ENCODE results near the gene HPS1.

Gene HPS1

GRCh38 chr10:98456686-98457482 is 10.1 kb upstream of the HPS1 start:
- H3K4me3 ChIP-seq (ENCODE audit: low read depth, low read length), result no peak overlapping the region
- no peak for DNase-seq (ENCODE audit: low read depth)
- TF ChIP-seq CTCF (IDR thresholded peaks at IDR 0.05; ENCODE audit: low read depth, low read length, missing control alignments), result no peak

DNA sequence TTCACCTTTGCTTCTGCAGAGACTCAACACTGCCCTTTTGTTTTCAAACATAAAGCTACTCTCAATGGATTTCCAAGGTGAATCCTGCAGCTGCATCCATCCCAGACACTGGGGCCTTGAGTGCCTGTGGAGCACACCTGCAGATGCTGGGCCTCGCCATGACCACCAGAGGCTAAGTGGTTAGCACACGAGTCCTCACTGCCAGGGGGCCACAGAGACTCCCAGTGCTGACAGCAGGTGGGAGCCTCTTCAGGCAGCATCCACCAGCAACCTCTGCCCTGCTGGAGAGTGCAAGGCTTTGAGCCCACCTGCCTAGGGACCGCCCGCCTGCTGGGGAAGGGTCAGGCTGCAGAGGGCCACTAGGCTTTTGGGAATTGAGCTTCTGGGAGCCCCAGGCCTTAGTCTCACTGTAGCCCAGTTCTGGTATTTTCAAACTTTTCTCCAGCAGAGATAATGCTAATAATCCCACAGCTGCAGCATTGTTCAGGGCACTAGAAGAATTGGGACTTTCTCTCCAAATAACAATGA is 9.4 kb upstream of the HPS1 start:
- no peak for TF ChIP-seq CTCF (IDR thresholded peaks at IDR 0.05; ENCODE audit: low read depth, low read length, missing control alignments)
- H3K4me3 ChIP-seq (ENCODE audit: low read depth, low read length), result no peak overlapping the region
- DNase-seq (ENCODE audit: low read depth), result no peak

- TF ChIP-seq CTCF (IDR thresholded peaks at IDR 0.05; ENCODE audit: low read depth, low read length, missing control alignments), result no peak
- no peak overlapping the region for H3K4me3 ChIP-seq (ENCODE audit: low read depth, low read length)
- no peak for DNase-seq (ENCODE audit: low read depth)
Measured at GRCh38 chr10:98453729-98454128, 7.0 kb upstream of the HPS1 start.

DNA sequence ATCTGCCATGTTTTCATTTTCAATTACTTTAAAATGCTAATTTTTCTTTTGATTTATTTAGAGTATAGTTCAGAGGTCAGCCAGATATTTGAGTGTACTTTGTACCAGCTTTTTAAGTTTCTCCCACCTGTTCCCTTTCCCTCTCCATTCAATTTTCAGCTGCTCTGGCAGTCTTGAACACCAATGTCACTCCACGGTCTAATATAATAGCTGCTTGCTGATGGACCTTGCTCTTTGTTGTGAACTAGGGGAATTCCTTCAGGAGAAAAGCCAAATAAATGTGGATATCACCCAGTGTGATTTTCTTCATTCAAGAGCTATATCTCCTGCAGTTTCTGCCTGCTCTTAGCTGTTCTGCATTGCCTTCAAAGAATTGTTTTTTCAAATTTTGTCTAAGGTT is 3.9 kb upstream of the HPS1 start:
- no peak for DNase-seq (ENCODE audit: low read depth)
- H3K4me3 ChIP-seq (ENCODE audit: low read depth, low read length), result no peak overlapping the region
- TF ChIP-seq CTCF (IDR thresholded peaks at IDR 0.05; ENCODE audit: low read depth, low read length, missing control alignments), result no peak

DNA sequence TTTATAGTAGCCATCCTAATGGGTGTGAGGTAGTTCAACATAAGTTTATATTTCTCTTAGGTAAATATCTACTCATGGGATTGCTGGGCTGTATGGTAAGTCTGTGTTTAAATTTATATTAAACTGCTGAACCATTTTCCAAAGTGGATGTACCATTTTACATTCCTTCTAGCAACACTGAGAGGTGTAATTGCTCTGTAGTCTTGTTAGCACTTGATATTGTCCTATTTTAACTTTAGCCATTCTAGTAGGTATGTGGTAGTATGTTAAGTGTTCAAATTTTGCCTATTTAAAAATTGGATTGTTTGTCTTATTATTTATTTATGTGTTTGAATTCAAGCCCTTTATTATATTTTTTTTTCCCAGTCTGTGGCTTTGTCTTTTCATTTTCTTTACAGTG is 2.6 kb upstream of the HPS1 start:
- TF ChIP-seq CTCF (IDR thresholded peaks at IDR 0.05; ENCODE audit: low read depth, low read length, missing control alignments), result no peak
- DNase-seq (ENCODE audit: low read depth), result no peak
- no peak overlapping the region for H3K4me3 ChIP-seq (ENCODE audit: low read depth, low read length)

DNA sequence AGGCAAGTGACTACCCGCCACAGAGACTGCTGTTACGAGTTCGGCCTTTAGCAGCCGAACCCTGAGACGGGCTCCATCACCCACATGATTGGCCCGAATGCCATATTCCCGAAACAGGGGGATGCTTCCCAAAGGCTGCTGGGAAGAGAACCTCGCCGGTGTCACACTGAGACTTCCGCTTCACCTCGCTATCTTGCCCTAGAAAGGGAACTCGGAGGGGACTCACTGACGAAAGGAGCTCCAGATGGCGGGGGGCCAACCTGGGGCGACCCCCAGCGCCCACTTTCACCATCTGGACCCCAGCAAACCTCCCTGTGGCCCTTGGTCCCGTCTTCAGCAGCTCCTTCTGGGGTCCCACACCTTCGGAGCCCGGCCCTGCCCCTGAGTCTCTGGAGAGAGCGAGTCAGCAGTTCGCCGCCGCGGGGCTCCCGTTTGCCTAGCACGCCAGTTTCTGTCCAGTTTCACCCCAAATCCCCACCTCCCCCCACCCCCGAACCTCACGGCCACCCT is 529 bp downstream of the HPS1 start:
- TF ChIP-seq CTCF (IDR thresholded peaks at IDR 0.05; ENCODE audit: low read depth, low read length, missing control alignments), result no peak
- peak overlapping the region; percentile 60 for H3K4me3 ChIP-seq (ENCODE audit: low read depth, low read length)
- no peak for DNase-seq (ENCODE audit: low read depth)
